GM23338 (cell line): ENCODE results near the gene BRME1. TPM values are rescaled to one million over a fixed set of nuclear protein-coding genes. Genes with fewer than 3 reads are reported as not detected.

Source experiments
- ATAC-seq: fragments of 200-7000 bp; cut with Tn5 transposase; 3 replicates; pipeline ENCODE4 v1.9.1; 2020
- DNase-seq: peaks from one replicate; pipeline ENCODE4 v3.0.0-alpha.2; 2015; ENCODE audit warnings: low spot score
- H2AFZ ChIP-seq: fragments of 200-600 bp; sonication (generic); 2 replicates; pipeline ENCODE4 v1.8.0; 2016; ENCODE audit warnings: antibody characterized with exemption, mild to moderate bottlenecking, moderate library complexity
- H3F3A ChIP-seq: fragments of 200-600 bp; sonication (generic); replicated peaks from 2 replicates; pipeline ENCODE4 v1.8.0; 2017; ENCODE audit warnings: antibody characterized with exemption, mixed run types, low read depth
- H3K27ac ChIP-seq: fragments of 200-600 bp; sonication (generic); 2 replicates; pipeline ENCODE4 v1.6.1; 2016; ENCODE audit warnings: low read depth
- H3K27me3 ChIP-seq: fragments of 200-600 bp; sonication (generic); 2 replicates; pipeline ENCODE4 v1.8.0; 2016; ENCODE audit warnings: mild to moderate bottlenecking, mixed run types, moderate library complexity; ENCODE audit not compliant: insufficient read depth
- H3K36me3 ChIP-seq: fragments of 200-600 bp; sonication (generic); 2 replicates; pipeline ENCODE4 v1.8.0; 2016; ENCODE audit warnings: mild to moderate bottlenecking; ENCODE audit not compliant: insufficient read depth
- H3K4me1 ChIP-seq: fragments of 200-600 bp; sonication (generic); 2 replicates; pipeline ENCODE4 v1.8.0; 2016; ENCODE audit warnings: mild to moderate bottlenecking, moderate library complexity; ENCODE audit not compliant: insufficient read depth
- H3K4me2 ChIP-seq: fragments of 200-600 bp; sonication (generic); 2 replicates; pipeline ENCODE4 v1.7.1; 2017; ENCODE audit warnings: mixed run types
- H3K4me3 ChIP-seq: fragments of 200-600 bp; sonication (generic); 2 replicates; pipeline ENCODE4 v1.6.1; 2016; ENCODE audit warnings: mixed run types
- H3K79me2 ChIP-seq: fragments of 200-600 bp; sonication (generic); replicated peaks from 2 replicates; pipeline ENCODE4 v1.8.0; 2017; ENCODE audit warnings: mild to moderate bottlenecking; ENCODE audit not compliant: insufficient read depth
- H3K9me2 ChIP-seq: fragments of 200-600 bp; sonication (generic); 2 replicates; pipeline ENCODE4 v1.8.0; 2017; ENCODE audit not compliant: insufficient read depth
- H4K20me1 ChIP-seq: fragments of 200-600 bp; sonication (generic); replicated peaks from 2 replicates; pipeline ENCODE4 v1.8.0; 2017; ENCODE audit warnings: mild to moderate bottlenecking; ENCODE audit not compliant: insufficient read depth
- H3K27ac Mint-ChIP-seq: 2 replicates; pipeline ENCODE4 v1.8.0; 2020; ENCODE audit warnings: inconsistent platforms, mild to moderate bottlenecking, moderate library complexity, mixed read lengths
- H3K27me3 Mint-ChIP-seq: 3 replicates; pipeline ENCODE4 v1.8.0; 2022; ENCODE audit warnings: low read depth, mild to moderate bottlenecking, moderate library complexity, mixed read lengths, inconsistent platforms; ENCODE audit not compliant: insufficient read depth, poor library complexity
- H3K36me3 Mint-ChIP-seq: 3 replicates; pipeline ENCODE4 v1.8.0; 2021; ENCODE audit warnings: low read depth, mild to moderate bottlenecking, inconsistent platforms, moderate library complexity, mixed read lengths
- H3K4me1 Mint-ChIP-seq: 3 replicates; pipeline ENCODE4 v1.8.0; 2020; ENCODE audit warnings: mild to moderate bottlenecking, inconsistent platforms, mixed read lengths
- H3K4me3 Mint-ChIP-seq: 3 replicates; pipeline ENCODE4 v1.8.0; 2021; ENCODE audit warnings: moderate library complexity, mild to moderate bottlenecking, inconsistent platforms, mixed read lengths
- H3K9me3 Mint-ChIP-seq: 3 replicates; pipeline ENCODE4 v1.8.0; 2020; ENCODE audit warnings: moderate library complexity, mild to moderate bottlenecking, inconsistent platforms, mixed read lengths
- CREB1 ChIP-seq: fragments of 250-450 bp; sonication (Bioruptor Pico); IDR thresholded peaks from 2 replicates; pipeline ENCODE4 v1.5.0; 2020; ENCODE audit warnings: low read depth, mild to moderate bottlenecking, moderate library complexity
- EZH2 ChIP-seq: fragments of 200-600 bp; sonication (generic); IDR thresholded peaks from one replicate; pipeline ENCODE4 v1.8.0; 2017; ENCODE audit warnings: antibody characterized with exemption, mild to moderate bottlenecking, low read depth; ENCODE audit not compliant: unreplicated experiment
- EZH2phosphoT487 ChIP-seq: fragments of 200-600 bp; sonication (generic); IDR thresholded peaks from one replicate; pipeline ENCODE4 v1.8.1; 2018; ENCODE audit warnings: antibody characterized with exemption; ENCODE audit not compliant: unreplicated experiment
- STAT1 ChIP-seq: IDR thresholded peaks from one replicate; pipeline ENCODE4 v1.6.1; 2016; ENCODE audit warnings: antibody characterized with exemption; ENCODE audit not compliant: unreplicated experiment
- ZNF331 ChIP-seq: fragments of 250-450 bp; sonication (Bioruptor Pico); IDR thresholded peaks from 2 replicates; pipeline ENCODE4 v1.5.0; 2020; ENCODE audit warnings: low read depth, mild to moderate bottlenecking, moderate library complexity
- polyA plus RNA-seq: library from polyadenylated mRNA; unstranded; fragments of >200 nt; fragmentation: Nextera tagmentation; extraction: Ambion mirVana; gene quantifications from 2 replicates; pipeline ENCODE4 v1.2.1, GENCODE V29; 2016
- total RNA-seq: library from RNA; depleted of rRNA; stranded (reverse); fragments of >200 nt; shearing (Covaris generic); gene quantifications from 2 replicates; pipeline ENCODE4 v1.2.3, GENCODE V29; 2014
- TF ChIP-seq, protein P1 (sequence below): IDR thresholded peaks from 2 replicates; pipeline ENCODE4 v1.6.1; 2016; ENCODE audit warnings: antibody characterized with exemption

The BRME1 gene
- total and polyA plus RNA-seq, 2 experiments from 2014 or later, result 3.9 to 4.0 TPM

DNA sequence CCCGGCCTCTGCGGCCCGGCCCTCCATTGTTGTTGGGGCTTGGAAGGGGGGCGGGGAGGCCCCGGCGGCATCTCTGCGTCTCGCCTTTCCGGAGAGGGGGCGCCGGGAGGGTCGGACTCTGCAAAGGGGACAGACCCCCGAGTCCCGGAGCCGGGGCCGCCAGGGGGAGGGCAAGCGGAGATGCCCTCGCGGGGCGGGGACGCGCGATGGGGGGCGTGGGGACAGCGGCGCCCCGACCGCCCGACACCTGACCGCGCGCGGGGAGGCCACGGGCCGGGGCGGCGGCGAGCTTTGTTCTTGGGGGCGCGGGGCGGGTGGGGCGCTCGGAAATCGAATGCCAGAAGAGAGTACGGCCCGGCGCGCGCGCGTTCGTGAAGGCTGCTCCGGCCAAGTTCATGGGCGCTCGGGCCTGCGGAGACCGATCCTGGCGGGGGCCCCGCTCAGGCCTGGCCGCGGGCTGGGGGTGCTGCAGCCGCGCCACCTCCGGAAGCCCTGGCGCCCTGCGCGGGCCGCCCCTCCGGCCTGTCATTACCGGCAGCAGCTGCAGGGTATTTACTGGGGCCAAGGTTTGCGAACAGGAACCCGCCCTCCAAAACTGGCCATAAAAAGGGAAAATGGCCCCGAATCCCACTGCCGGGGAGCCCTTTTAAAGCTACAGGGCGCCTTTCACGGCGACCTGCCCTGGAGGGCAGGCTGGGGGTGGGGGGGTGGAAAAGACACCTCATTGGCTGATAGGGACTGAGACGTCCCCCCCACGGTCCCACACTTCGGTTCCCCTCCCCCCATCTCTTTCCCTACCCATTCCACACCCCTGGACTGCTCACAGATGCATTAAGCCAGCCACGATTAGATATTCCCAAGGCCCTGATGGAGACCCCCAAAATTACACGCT is 40.1 kb downstream of the BRME1 start:
- no peak overlapping the region for H3K27ac ChIP-seq
- no peaks in the 10 kb centered on the region for H3K9me2 ChIP-seq
- H3K27me3 Mint-ChIP-seq, result peaks cover 75% of the 10 kb centered on the region
- peak overlapping the region; percentile 60 for H3K4me3 ChIP-seq
- H3K4me1 Mint-ChIP-seq, result peaks cover 15% of the 10 kb centered on the region
- H2AFZ ChIP-seq, result peak overlapping the region; percentile 81
- H3K36me3 ChIP-seq, result no peaks in the 10 kb centered on the region
- H3K9me3 Mint-ChIP-seq, result no peaks in the 10 kb centered on the region; the same call in 2 of the 3 replicates
- no peak for DNase-seq
- H3K36me3 Mint-ChIP-seq, result no peaks in the 10 kb centered on the region; the same call in 2 of the 3 replicates
- H3K4me3 Mint-ChIP-seq, result peak overlapping the region; percentile 61
- H4K20me1 ChIP-seq, result no peaks in the 10 kb centered on the region
- no peaks in the 10 kb centered on the region for H3K79me2 ChIP-seq
- H3K4me1 ChIP-seq, result peaks cover 10% of the 10 kb centered on the region
- H3K4me2 ChIP-seq, result peak overlapping the region; percentile 82
- no peak overlapping the region for H3K27ac Mint-ChIP-seq
- TF ChIP-seq STAT1 (no peak), CREB1 (CRISPR knock-in tag) (no peak), ZNF331 (CRISPR knock-in tag) (no peak), EZH2 (no peak), EZH2phosphoT487 (no peak)
- TF ChIP-seq, protein P1, sequence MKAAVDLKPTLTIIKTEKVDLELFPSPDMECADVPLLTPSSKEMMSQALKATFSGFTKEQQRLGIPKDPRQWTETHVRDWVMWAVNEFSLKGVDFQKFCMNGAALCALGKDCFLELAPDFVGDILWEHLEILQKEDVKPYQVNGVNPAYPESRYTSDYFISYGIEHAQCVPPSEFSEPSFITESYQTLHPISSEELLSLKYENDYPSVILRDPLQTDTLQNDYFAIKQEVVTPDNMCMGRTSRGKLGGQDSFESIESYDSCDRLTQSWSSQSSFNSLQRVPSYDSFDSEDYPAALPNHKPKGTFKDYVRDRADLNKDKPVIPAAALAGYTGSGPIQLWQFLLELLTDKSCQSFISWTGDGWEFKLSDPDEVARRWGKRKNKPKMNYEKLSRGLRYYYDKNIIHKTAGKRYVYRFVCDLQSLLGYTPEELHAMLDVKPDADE, result no peak
- H3K27me3 ChIP-seq, result peaks cover 79% of the 10 kb centered on the region
- peak; percentile 9; the same call in 2 of the 3 replicates for ATAC-seq
- H3F3A ChIP-seq, result peaks cover 25% of the 10 kb centered on the region

DNA sequence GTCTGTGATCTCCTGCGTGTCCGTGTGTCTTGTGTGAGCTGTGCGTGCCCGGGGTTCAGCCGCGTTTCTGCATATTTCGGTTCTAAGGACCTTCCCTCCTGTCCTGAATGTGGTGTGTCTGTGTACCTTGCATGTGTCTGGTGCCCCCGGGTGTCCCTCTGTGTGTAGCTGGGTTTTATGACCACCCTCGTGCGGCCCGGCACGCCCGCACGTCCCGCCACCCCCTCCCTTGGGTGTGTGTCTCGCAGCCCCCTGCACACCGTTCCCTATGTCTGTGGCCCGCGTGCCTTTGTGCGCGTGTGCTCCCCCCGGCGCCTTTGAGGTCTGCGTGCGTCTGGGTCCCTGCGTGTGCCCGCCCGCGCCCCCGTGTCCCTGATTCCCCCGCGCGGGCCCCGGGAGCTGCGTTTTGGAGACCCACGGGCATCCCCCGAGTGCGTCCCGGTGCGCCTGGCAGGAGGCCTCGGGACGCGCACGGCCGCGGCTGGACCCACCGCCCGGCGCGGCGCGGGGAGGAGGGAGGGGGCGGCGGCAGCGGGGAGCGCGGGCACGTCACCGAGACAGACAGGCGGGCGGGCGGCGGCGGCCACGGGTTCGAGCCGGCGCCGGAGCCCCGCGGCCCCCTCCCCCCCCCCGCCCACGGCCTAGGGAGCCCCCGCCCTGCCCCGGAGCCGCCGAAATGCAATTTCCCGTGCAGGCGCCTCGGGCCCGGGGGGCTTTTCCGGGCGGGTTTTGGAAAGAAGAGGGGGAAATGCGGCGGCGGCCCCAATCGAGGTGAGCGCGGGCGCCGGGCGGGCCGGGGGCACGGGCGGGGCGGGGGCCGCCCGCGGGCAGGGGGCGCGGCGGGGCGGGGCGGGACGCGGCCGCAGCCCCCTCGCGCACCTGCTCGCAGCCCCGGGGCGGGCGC is 41.0 kb downstream of the BRME1 start:
- Histone ChIP-seq H3K79me2 (no peaks in the 10 kb centered on the region), H3F3A (peaks cover 25% of the 10 kb centered on the region), H3K4me2 (peak overlapping the region; percentile 72; the same call in 1 of the 2 replicates), H2AFZ (no peak overlapping the region), H3K9me2 (no peaks in the 10 kb centered on the region), H3K4me1 (peaks cover 10% of the 10 kb centered on the region), H4K20me1 (no peaks in the 10 kb centered on the region), H3K27me3 (peaks cover 70% of the 10 kb centered on the region), H3K36me3 (no peaks in the 10 kb centered on the region), H3K27ac (no peak overlapping the region), H3K4me3 (peak overlapping the region; percentile 60; the same call in 1 of the 2 replicates)
- H3K4me1 Mint-ChIP-seq, result peaks cover 15% of the 10 kb centered on the region
- peaks cover 71% of the 10 kb centered on the region for H3K27me3 Mint-ChIP-seq
- H3K36me3 Mint-ChIP-seq, result no peaks in the 10 kb centered on the region; the same call in 2 of the 3 replicates
- no peak overlapping the region for H3K27ac Mint-ChIP-seq
- DNase-seq, result no peak
- H3K4me3 Mint-ChIP-seq, result peak overlapping the region; percentile 67
- TF ChIP-seq EZH2 (peak; percentile 31), STAT1 (no peak), ZNF331 (CRISPR knock-in tag) (no peak)
- no peak for ATAC-seq
- no peaks in the 10 kb centered on the region; the same call in 2 of the 3 replicates for H3K9me3 Mint-ChIP-seq
